CD4-positive, alpha-beta T cell (primary cell): ENCODE measurements around the gene ATF4. TPM values are rescaled to one million over a fixed set of nuclear protein-coding genes. Genes with fewer than 3 reads are reported as not detected.

Source experiments
- ATAC-seq: fragments of 200-7000 bp; cut with Tn5 transposase; one replicate; pipeline ENCODE4 v1.10.0; 2022; ENCODE audit warnings: mild to moderate bottlenecking; ENCODE audit not compliant: poor library complexity
- CTCF ChIA-PET: fragments of 350-600 bp; sonication (Branson Sonifier 250); formaldehyde crosslinking; loops from one replicate; lab custom pipeline; 2021; ENCODE audit warnings: antibody characterized with exemption, inconsistent platforms; lab: Charles Lee
- POLR2A ChIA-PET: fragments of 350-600 bp; sonication (Branson Sonifier 250); formaldehyde crosslinking; loops from one replicate; lab custom pipeline; 2021; ENCODE audit warnings: antibody characterized with exemption, inconsistent platforms; lab: Charles Lee
- DNase-seq, 14 experiments: peaks; one replicate each; pipeline ENCODE4 v3.0.0-alpha.2; 2013 to 2020; ENCODE audit warnings: mixed read lengths in 2 of 14
- H3K27ac ChIP-seq, 2 donors: one replicate each; pipeline versions ENCODE4 v1.5.1 to v1.7.0; 2013; ENCODE audit warnings: low read length in 2 of 2, low read depth in 1 of 2, mild to moderate bottlenecking in 1 of 2
- H3K27me3 ChIP-seq, 2 experiments: 1 replicate in 1 of 2; 2 replicates in 1 of 2; pipeline versions ENCODE4 v1.6.1 to v1.7.0; 2013; ENCODE audit warnings: low read length in 2 of 2, control low read depth in 1 of 2, mild to moderate bottlenecking in 1 of 2, moderate library complexity in 1 of 2; ENCODE audit not compliant: insufficient read depth in 2 of 2, control insufficient read depth in 1 of 2
- H3K36me3 ChIP-seq: one replicate; pipeline ENCODE4 v1.6.1; 2013; ENCODE audit warnings: low read length, control low read depth; ENCODE audit not compliant: insufficient read depth
- H3K4me1 ChIP-seq: one replicate; pipeline ENCODE4 v1.6.1; 2013; ENCODE audit warnings: low read length, control low read depth; ENCODE audit not compliant: insufficient read depth
- H3K4me3 ChIP-seq: one replicate; pipeline ENCODE4 v1.5.1; 2013; ENCODE audit warnings: mild to moderate bottlenecking, low read length, moderate library complexity
- H3K9me3 ChIP-seq, 2 experiments: 1 replicate in 1 of 2; 2 replicates in 1 of 2; pipeline versions ENCODE4 v1.6.1 to v1.7.0; 2013; ENCODE audit warnings: low read length in 2 of 2, mild to moderate bottlenecking in 2 of 2, control low read depth in 1 of 2, moderate library complexity in 1 of 2; ENCODE audit not compliant: control insufficient read depth in 1 of 2, insufficient read depth in 1 of 2
- H3K27ac Mint-ChIP-seq: one replicate; pipeline ENCODE4 v1.8.0; 2020; ENCODE audit warnings: mixed read lengths
- H3K27me3 Mint-ChIP-seq: one replicate; pipeline ENCODE4 v1.8.0; 2021; ENCODE audit warnings: mixed read lengths
- H3K36me3 Mint-ChIP-seq: one replicate; pipeline ENCODE4 v1.8.0; 2021; ENCODE audit warnings: low read depth, mixed read lengths
- H3K4me1 Mint-ChIP-seq: one replicate; pipeline ENCODE4 v1.8.0; 2021; ENCODE audit warnings: low read depth, mixed read lengths
- H3K4me3 Mint-ChIP-seq: one replicate; pipeline ENCODE4 v1.8.0; 2020; ENCODE audit warnings: mild to moderate bottlenecking, mixed read lengths
- H3K9me3 Mint-ChIP-seq: one replicate; pipeline ENCODE4 v1.8.0; 2020; ENCODE audit warnings: mixed read lengths
- CTCF ChIP-seq: fragments of 200-600 bp; IDR thresholded peaks from one replicate; pipeline ENCODE4 v1.8.0; 2022; ENCODE audit warnings: antibody characterized with exemption, mild to moderate bottlenecking
- intact Hi-C, 2 experiments: fragments of 100-400 bp; cut with DNase I in 1 of 2; cut with micrococcal nuclease in 1 of 2; formaldehyde crosslinking; loops; one replicate each; pipeline versions ENCODE4 v1.15.1 to v1.9.0; 2023 to 2025; cut with DNase I, micrococcal nuclease
- total RNA-seq, 174 experiments: library from RNA in 2 of 174; stranded (reverse) in 2 of 174; gene quantifications; one replicate each; pipeline ENCODE4 v1.2.3 and lab custom pipeline; 2021 to 2026

The ATF4 gene
- total RNA-seq, 2 experiments from 2014 or later = 358 to 365 TPM

- TF ChIP-seq CTCF = no peak
- no peaks in the 10 kb centered on the region for H3K9me3 ChIP-seq
- H3K4me3 Mint-ChIP-seq = no peak overlapping the region
- intact Hi-C loops = no loop called here
- peaks cover 88% of the 10 kb centered on the region for H3K36me3 Mint-ChIP-seq
- peaks cover 93% of the 10 kb centered on the region for H3K36me3 ChIP-seq
- no peaks in the 10 kb centered on the region for H3K4me1 ChIP-seq
- CTCF ChIA-PET = no interaction called here
- no peak overlapping the region for H3K27ac Mint-ChIP-seq
- DNase-seq (no peak), ATAC-seq (no peak)
- no peaks in the 10 kb centered on the region for H3K27me3 ChIP-seq
- H3K4me1 Mint-ChIP-seq = peaks cover 21% of the 10 kb centered on the region
- no peaks in the 10 kb centered on the region for H3K9me3 Mint-ChIP-seq
- no peak overlapping the region for H3K4me3 ChIP-seq
- H3K27me3 Mint-ChIP-seq = no peaks in the 10 kb centered on the region
- POLR2A ChIA-PET = no interaction called here
- no peak overlapping the region for H3K27ac ChIP-seq
Observed at GRCh38 chr22:39512026-39512425, 8.3 kb upstream of the ATF4 start.

GRCh38 chr22:39513791-39514190 lies 6.6 kb upstream of the ATF4 start:
- Mint-ChIP-seq H3K27ac (no peak overlapping the region), H3K4me1 (peaks cover 13% of the 10 kb centered on the region), H3K9me3 (no peaks in the 10 kb centered on the region), H3K27me3 (no peaks in the 10 kb centered on the region), H3K36me3 (peaks cover 76% of the 10 kb centered on the region), H3K4me3 (no peak overlapping the region)
- peak in 1 of 14 experiments; percentile 20 for DNase-seq
- Histone ChIP-seq H3K4me1 (peaks cover under 1% of the 10 kb centered on the region), H3K9me3 (no peaks in the 10 kb centered on the region), H3K27me3 (no peaks in the 10 kb centered on the region), H3K36me3 (peaks cover 80% of the 10 kb centered on the region), H3K27ac (no peak overlapping the region), H3K4me3 (no peak overlapping the region)
- CTCF ChIA-PET = interaction anchor here (1.0 to 8.4 kb wide), 5 partner anchors 17 to 114 kb away, joined by 3 to 69 read pairs (median 4); partner anchors contain the start of genes RPS19BP1 and TAB1
- POLR2A ChIA-PET = interaction anchor here (1.7 kb wide), 1 partner anchor 15 kb away, joined by 5 read pairs; no protein-coding TSS in a partner anchor
- TF ChIP-seq CTCF = no peak
- ATAC-seq = no peak
- intact Hi-C loops = loop anchor here (1.0 to 2.0 kb wide), 2 partner anchors 15 to 170 kb away; no protein-coding TSS in a partner anchor

GRCh38 chr22:39514373-39514973 lies 5.9 kb upstream of the ATF4 start:
- Mint-ChIP-seq H3K27ac (peak overlapping the region; percentile 4), H3K4me3 (no peak overlapping the region), H3K4me1 (peaks cover 16% of the 10 kb centered on the region), H3K36me3 (peaks cover 76% of the 10 kb centered on the region), H3K9me3 (no peaks in the 10 kb centered on the region), H3K27me3 (no peaks in the 10 kb centered on the region)
- ChIA-PET POLR2A (interaction anchor here (0.9 to 1.7 kb wide), 3 partner anchors 10 to 15 kb away, joined by 3 to 5 read pairs (median 3); no protein-coding TSS in a partner anchor), CTCF (interaction anchor here (0.6 to 8.4 kb wide), 9 partner anchors 8 to 171 kb away, joined by 3 to 69 read pairs (median 4); partner anchors contain the start of genes RPS19BP1 and TAB1)
- H3K36me3 ChIP-seq = peaks cover 75% of the 10 kb centered on the region
- peak; percentile 69 for TF ChIP-seq CTCF
- H3K4me3 ChIP-seq = no peak overlapping the region
- no peak overlapping the region for H3K27ac ChIP-seq
- intact Hi-C loops = loop anchor here (1.0 to 2.0 kb wide), 2 partner anchors 14 to 171 kb away; no protein-coding TSS in a partner anchor
- no peaks in the 10 kb centered on the region for H3K27me3 ChIP-seq
- DNase-seq = peak in 11 of 14 experiments; percentile 42 to 68 (median 51)
- peak; percentile 58 for ATAC-seq
- no peaks in the 10 kb centered on the region for H3K9me3 ChIP-seq
- H3K4me1 ChIP-seq = peaks cover 8% of the 10 kb centered on the region
